Mammary epithelial cell (primary cell): ENCODE data around the gene EEFSEC.

Source experiments
- CTCF ChIP-seq, 2 donors: IDR thresholded peaks in 1 of 2; conservative IDR thresholded peaks in 1 of 2; 2 replicates each; pipeline ENCODE4 v1.5.1; 2011 to 2012; ENCODE audit warnings: inconsistent platforms in 2 of 2, low read length in 2 of 2, mild to moderate bottlenecking in 2 of 2, control low read depth in 1 of 2, low read depth in 1 of 2; ENCODE audit not compliant: insufficient read depth in 1 of 2; ENCODE audit errors: extremely low read depth in 1 of 2
- EZH2 ChIP-seq: IDR thresholded peaks from 2 replicates; pipeline ENCODE4 v1.6.1; 2012; ENCODE audit warnings: low read length, inconsistent platforms, borderline replicate concordance

GRCh38 chr3:128395046-128395445 lies 241.8 kb downstream of the EEFSEC start:
- TF ChIP-seq CTCF (conservative IDR thresholded peaks at IDR 0.05 in 1 of 2, IDR thresholded peaks at IDR 0.05 in 1 of 2; ENCODE audit: extremely low read depth in 1 of 2, insufficient read depth in 1 of 2, low read depth in 1 of 2, low read length in 2 of 2), result no peak
- TF ChIP-seq EZH2, result no peak
